Activated CD4-positive, CD25-positive, alpha-beta regulatory T cell (primary cell): ENCODE data around the gene SAP30BP.

Source experiments
- DNase-seq, 4 experiments: peaks; one replicate each; lab custom pipeline; 2025; lab: John Stamatoyannopoulos, UW

The SAP30BP gene

DNA sequence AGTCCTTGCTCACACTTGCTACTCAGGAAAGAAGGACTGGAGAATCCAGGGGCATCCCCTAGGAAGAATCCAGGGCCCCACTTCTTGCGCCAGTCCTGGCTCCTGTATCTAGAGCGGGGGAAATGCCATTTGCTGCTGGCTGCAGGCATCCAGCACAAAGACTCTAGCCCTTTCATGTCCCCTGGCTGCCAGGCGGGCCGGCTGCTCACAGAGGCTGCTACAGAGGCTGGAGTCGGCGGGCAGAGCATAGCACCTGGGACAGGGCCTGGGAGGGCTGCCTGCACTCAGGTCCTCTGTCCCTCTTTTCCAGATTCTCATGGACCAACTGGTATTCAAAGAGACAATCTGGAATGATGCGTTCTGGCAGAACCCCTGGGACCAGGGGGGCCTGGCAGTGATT is 20.1 kb upstream of the SAP30BP start:
- DNase-seq = no peak

GRCh38 chr17:75647921-75648320 is 19.2 kb upstream of the SAP30BP start:
- DNase-seq = no peak

DNA sequence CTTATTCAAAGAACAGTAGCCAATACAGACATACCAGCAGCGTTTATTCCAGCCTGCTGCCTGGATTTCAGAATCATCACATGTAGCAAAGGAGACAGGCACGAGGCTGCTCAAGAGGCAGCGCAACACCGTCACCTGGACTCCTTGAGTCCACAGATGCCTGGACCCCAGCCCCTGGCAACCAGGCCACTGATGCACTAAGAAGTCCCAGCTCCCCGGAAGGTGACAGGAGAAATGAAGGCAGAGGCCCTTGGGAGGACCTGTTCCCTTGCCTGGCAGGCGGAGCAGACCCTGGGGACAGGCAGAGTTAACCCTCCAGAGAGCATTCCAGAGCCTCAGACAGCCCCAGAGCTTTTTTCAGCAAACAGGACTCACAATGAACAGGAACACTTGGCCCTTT is 17.5 kb upstream of the SAP30BP start:
- DNase-seq = no peak

DNA sequence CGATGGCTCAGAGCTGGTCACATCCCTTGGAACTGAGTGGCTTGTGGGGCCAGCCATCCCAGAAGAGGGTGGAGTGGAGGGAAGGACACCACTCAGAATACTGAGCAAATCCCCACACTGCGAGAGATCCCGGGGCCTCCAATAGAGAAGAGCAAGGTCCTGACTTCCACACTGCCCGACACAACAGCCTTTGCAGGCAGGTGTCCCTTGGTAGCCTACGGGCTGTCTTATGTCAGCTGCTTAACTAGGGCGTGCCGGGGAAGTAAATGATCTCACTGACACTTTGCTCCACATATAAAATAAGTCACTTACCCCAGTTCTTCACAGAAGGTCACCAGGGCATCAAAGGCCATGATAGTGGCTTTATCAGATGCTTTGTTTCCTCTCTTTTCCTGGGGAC is 16.3 kb upstream of the SAP30BP start:
- DNase-seq = no peak

DNA sequence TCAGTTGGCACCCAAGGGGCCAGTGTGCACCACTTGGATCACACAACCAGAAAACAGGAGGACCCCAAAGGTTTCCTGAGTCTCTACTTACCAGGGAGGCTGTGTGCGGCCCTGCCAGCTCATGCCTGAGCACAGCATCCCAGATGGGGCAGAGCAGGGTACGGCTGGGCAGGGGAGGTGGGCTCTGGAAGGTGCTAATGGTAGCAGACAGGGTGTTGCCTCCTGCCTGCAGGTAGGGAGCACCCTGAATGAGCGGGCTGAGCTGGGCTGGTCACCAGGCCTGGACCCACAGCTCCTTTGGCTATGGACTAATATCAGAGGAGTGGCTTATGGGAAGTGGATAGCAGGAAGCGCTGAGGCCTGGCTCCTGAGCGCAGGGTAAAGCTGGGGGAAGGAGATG is 14.8 kb upstream of the SAP30BP start:
- no peak for DNase-seq

DNA sequence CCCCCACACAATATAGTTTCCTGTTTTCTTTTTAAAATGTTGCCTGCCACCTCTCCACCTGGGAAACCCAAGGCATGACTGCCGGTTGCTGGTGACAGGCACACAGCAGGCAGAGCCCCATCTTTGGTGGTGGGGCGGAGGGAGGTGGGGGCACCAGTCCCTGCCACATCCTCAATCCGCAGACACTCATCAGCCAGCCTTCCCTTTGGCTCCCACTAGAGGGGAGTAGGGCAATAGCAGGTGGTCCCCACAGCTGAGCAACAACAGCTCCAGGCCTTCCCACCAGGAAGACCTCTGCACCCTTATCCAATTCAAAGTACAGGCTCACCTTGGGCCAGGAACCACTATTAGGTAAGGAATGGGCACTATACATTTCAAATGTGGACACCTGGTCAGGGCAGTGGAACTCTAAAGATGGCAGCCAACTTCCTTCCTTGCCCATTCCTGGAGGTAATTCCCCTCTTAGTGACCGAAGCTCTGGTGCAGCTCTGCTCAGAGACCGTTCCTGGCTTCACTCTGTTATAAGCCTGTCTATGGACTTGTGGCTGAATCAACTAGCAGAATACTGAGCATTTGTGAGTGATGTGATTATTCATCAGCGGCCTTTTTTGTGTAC is 14.1 kb upstream of the SAP30BP start:
- DNase-seq = no peak

DNA sequence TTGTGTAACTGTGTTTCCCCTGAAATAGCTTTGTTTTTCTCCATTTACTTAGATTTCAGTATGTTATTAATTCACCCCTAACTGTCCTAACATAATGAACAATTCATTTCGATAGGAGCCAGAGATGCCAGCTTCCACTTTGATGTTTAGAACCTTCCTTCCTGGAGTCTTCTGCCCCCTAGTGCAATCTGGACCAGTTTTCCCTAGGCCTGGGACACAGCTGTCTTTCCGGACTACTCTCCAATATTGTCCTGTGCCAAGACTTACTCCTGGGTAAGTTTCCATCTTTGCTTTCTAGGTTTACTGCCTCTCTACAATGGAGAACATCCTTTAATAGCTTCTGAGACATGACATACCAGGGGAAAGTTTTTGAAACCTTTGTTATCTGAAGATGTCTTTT is 13.0 kb upstream of the SAP30BP start:
- no peak for DNase-seq

- no peak for DNase-seq
Observed at GRCh38 chr17:75658237-75658636, 8.9 kb upstream of the SAP30BP start.

- DNase-seq = no peak
Observed at GRCh38 chr17:75661531-75661930, 5.6 kb upstream of the SAP30BP start.

GRCh38 chr17:75662511-75662910 is 4.6 kb upstream of the SAP30BP start:
- DNase-seq = no peak

- DNase-seq = no peak
Observed at GRCh38 chr17:75664099-75664549, 3.0 kb upstream of the SAP30BP start.

DNA sequence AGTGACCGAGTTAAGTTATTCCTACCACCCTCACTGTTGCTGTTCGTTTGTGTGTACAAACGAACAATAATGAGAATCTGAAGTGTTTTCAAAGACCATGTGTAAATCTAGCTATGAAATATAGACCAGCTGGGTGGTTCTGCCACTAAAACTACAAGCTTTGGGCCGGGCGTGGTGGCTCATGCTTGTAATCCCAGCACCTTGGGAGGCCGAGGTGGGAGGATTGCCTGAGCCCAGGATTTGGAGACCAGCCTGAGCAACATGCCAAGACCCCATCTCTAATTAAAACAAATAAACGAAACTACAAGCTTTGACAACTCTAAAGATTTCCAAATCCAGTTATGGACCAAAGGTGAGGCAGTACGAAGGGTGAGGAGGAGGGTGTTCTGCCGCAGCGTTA is 1.2 kb upstream of the SAP30BP start:
- no peak for DNase-seq

GRCh38 chr17:75667825-75668224 is 687 bp downstream of the SAP30BP start:
- DNase-seq = no peak

DNA sequence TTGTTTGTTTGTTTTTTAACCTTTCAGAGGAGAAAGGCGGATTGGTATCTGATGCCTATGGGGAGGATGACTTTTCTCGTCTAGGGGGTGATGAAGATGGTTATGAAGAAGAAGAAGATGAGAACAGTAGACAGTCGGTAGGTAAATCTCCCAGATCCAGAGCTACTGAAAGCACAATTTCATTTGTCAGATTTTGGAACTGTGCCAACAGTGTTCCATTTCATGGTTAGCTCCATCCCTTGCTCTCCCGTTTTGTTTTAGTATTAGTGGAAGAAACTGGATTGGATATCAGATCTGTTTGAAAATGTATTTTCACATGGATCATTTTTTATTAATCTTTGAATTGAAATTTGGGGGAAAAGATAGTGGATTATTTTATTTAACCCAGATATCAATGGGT is 1.4 kb downstream of the SAP30BP start:
- no peak for DNase-seq

DNA sequence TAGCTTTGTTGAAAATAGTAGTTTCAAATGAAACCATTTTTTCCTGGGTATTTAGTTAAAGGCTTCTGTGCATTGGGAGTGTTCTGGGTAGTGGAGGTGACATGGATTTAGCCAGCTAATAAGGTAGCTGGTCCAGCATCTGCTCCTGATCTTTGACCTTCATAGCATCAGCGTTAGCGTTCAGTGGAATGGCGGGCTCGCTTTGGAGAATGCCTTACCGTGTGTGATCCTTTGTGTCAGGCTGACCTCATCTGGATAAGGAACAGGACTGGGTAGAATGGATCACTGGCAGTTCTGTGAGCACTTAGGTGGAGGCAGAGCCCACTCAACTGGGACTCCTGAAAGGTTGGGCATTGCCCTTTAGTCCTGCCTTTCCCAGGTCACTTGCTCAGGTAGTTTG is 3.7 kb downstream of the SAP30BP start:
- no peak for DNase-seq

DNA sequence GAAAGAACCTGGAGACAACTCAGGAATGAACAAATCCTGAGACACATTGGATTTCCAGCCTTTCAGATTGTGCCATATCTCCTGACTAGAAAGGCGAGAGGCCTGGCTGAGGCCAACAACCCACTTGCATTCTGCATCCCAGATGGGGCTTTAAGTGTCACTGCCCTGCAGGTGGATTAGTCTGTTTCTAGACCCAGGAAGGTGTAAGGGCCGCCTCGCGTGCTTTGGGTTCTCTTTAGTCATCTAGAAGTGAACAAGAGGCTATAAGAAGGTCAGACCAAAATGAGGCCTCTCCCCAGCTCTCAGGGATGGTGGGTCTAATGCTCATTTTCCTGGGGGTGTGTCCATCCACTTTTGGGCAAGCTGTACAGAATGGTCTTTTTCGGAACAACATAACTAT is 4.9 kb downstream of the SAP30BP start:
- DNase-seq = no peak

GRCh38 chr17:75673487-75673886 is 6.3 kb downstream of the SAP30BP start:
- no peak for DNase-seq

DNA sequence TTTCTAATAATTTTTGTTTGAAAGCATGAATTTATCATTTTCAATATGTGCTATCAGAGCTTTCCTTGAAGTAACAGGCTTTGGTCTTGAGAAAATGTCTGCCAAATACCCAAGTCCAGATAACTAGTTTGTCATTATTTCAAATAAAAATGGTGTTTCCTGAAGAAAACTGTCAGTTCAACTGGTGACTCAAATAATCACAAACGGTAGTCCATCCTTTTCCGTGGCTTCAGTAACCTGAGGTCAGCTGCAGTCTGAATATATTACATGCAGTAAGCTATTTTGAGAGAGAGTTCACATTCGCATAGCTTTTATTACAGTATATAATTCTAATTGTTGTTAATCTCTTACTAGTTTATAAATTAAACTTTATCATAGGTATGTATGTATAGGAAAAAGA is 9.3 kb downstream of the SAP30BP start:
- no peak for DNase-seq

DNA sequence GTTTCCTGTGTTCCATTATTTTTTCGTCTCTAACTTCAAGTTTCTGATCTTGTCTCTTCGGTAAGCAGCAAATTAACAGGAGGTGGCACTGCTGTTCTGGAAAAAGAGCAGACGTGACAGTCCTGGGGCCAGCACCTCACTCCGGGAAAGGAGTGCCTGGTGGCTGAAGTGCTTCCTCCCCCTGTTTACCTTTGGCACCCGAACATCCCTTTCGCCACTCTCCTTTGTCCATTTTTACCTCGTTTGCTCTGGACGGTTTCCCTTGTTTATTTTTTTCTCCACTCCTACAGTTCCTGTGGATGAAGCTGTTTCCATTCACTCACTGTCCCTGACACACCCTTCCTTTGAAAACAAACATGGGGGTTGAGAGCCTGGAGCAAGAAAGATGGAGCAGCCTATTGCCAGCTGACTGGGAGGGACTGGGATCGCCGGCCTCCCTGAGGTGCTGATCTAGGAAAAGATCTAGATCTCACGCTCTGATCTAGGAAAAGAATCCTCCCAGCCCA is 12.6 kb downstream of the SAP30BP start:
- no peak for DNase-seq

DNA sequence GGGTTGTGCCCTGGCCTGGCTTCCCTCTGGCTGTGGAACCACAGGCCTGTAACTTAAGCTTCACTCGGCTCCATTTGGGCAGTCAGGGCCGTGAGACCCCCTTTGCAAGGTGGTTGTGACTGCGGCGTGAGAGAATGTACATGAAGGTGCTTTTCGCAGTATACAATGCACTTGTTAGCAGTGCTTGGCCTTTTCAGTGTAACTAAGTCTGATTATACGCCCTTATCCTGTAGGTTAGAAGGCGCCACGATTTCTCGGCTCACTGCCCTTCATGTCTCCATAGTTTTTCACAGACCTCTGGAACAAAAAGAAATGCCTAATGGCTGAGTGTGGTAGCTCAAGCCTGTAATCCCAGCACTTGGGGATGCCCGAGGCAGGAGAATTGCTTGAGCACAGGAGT is 13.3 kb downstream of the SAP30BP start:
- no peak for DNase-seq

GRCh38 chr17:75681289-75681688 is 14.2 kb downstream of the SAP30BP start:
- no peak for DNase-seq

DNA sequence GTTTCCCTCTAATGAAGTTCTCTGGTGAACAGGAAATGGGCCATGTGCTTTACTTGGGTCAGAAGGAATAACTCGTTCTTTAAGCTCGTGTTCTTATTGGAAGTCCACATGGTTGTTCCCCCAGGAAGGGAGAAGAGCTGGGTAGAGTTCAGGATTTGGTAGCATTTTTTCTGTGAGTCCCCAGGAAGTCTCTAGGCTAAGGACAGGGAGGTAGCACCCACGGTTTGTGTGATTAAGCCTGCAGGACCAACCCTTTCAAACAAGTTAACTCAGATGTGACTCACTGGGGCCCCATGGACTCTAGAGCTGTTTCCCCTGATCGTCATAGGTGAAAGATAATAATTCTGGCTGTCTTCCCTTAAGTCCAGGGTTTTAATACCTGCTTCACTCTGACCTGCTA is 16.4 kb downstream of the SAP30BP start:
- DNase-seq = no peak

DNA sequence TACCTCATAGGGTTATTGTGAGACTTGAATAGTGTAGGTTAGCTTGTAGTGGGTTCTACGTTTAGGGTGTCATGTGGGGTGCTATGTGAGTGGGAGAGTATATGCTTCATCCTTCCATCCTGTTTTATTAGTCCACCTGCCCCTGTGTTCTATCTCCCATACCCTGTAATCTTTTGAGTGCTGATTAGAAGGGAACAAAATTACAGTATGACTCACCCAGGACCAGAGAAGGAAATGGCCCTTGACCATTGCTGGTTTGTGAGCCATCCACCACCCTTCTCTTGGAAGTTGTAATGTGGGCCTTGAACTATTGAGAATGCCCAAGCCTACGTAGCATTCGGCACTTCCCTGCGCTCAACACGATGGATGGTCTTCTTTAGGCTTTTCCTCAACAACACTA is 17.1 kb downstream of the SAP30BP start:
- no peak for DNase-seq

- DNase-seq = no peak
Observed at GRCh38 chr17:75684924-75685323, 17.8 kb downstream of the SAP30BP start.

- DNase-seq = no peak
Observed at GRCh38 chr17:75685499-75685898, 18.4 kb downstream of the SAP30BP start.
